ENCODE results near the gene LMBRD1. TPM values are rescaled to one million over a fixed set of nuclear protein-coding genes. Genes with fewer than 3 reads are reported as not detected.

Gene LMBRD1
- polyA plus RNA-seq, 2 of the 4 experiments (the other 2 are of a cell fraction) = 14.1 to 23.8 TPM

GRCh38 chr6:69768664-69769063, 28.1 kb downstream of the LMBRD1 start:
- POLR2A ChIA-PET = no interaction called here
- Histone ChIP-seq H3K27ac (no peak overlapping the region), H3K4me3 (no peak overlapping the region), H3K4me1 (no peaks in the 10 kb centered on the region), H3K9me3 (no peaks in the 10 kb centered on the region), H3K4me2 (no peak overlapping the region)
- CTCF ChIA-PET = no interaction called here
- FAIRE-seq (no peak), ATAC-seq (no peak), DNase-seq (ENCODE audit: low read depth in 1 of 2, low spot score in 1 of 2) (no peak)
- no peak for TF ChIP-seq NPAS2 (CRISPR knock-in tag; IDR thresholded peaks at IDR 0.05; ENCODE audit: borderline replicate concordance)
- no peak for TF ChIP-seq MAZ (IDR thresholded peaks at IDR 0.05; ENCODE audit: borderline replicate concordance, low read depth, low read length)
- no peak for TF ChIP-seq SREBF2 (IDR thresholded peaks at IDR 0.05)
- TF ChIP-seq ESRRA (IDR thresholded peaks at IDR 0.05; ENCODE audit: borderline replicate concordance, low read length) = no peak
- TF ChIP-seq, protein P1, sequence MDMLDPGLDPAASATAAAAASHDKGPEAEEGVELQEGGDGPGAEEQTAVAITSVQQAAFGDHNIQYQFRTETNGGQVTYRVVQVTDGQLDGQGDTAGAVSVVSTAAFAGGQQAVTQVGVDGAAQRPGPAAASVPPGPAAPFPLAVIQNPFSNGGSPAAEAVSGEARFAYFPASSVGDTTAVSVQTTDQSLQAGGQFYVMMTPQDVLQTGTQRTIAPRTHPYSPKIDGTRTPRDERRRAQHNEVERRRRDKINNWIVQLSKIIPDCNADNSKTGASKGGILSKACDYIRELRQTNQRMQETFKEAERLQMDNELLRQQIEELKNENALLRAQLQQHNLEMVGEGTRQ (IDR thresholded peaks at IDR 0.05) = no peak
- TF ChIP-seq, protein P2, sequence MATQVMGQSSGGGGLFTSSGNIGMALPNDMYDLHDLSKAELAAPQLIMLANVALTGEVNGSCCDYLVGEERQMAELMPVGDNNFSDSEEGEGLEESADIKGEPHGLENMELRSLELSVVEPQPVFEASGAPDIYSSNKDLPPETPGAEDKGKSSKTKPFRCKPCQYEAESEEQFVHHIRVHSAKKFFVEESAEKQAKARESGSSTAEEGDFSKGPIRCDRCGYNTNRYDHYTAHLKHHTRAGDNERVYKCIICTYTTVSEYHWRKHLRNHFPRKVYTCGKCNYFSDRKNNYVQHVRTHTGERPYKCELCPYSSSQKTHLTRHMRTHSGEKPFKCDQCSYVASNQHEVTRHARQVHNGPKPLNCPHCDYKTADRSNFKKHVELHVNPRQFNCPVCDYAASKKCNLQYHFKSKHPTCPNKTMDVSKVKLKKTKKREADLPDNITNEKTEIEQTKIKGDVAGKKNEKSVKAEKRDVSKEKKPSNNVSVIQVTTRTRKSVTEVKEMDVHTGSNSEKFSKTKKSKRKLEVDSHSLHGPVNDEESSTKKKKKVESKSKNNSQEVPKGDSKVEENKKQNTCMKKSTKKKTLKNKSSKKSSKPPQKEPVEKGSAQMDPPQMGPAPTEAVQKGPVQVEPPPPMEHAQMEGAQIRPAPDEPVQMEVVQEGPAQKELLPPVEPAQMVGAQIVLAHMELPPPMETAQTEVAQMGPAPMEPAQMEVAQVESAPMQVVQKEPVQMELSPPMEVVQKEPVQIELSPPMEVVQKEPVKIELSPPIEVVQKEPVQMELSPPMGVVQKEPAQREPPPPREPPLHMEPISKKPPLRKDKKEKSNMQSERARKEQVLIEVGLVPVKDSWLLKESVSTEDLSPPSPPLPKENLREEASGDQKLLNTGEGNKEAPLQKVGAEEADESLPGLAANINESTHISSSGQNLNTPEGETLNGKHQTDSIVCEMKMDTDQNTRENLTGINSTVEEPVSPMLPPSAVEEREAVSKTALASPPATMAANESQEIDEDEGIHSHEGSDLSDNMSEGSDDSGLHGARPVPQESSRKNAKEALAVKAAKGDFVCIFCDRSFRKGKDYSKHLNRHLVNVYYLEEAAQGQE (IDR thresholded peaks at IDR 0.05) = no peak
- TF ChIP-seq FOSL2 (IDR thresholded peaks at IDR 0.05) = no peak
- no peak for TF ChIP-seq FOSL2 (CRISPR knock-in tag; IDR thresholded peaks at IDR 0.05)
- TF ChIP-seq EHMT2 (IDR thresholded peaks at IDR 0.05; ENCODE audit: low read depth) = no peak
- TF ChIP-seq KDM5A (IDR thresholded peaks at IDR 0.05) = no peak
- no peak for TF ChIP-seq HEYL (CRISPR knock-in tag; IDR thresholded peaks at IDR 0.05)
- TF ChIP-seq ZC3H11A (IDR thresholded peaks at IDR 0.05) = no peak
- TF ChIP-seq JUNB (IDR thresholded peaks at IDR 0.05) = no peak
- TF ChIP-seq HOXB5 (CRISPR knock-in tag; IDR thresholded peaks at IDR 0.05) = no peak
- no peak for TF ChIP-seq FOSB (CRISPR knock-in tag; IDR thresholded peaks at IDR 0.05)
- TF ChIP-seq, protein P3, sequence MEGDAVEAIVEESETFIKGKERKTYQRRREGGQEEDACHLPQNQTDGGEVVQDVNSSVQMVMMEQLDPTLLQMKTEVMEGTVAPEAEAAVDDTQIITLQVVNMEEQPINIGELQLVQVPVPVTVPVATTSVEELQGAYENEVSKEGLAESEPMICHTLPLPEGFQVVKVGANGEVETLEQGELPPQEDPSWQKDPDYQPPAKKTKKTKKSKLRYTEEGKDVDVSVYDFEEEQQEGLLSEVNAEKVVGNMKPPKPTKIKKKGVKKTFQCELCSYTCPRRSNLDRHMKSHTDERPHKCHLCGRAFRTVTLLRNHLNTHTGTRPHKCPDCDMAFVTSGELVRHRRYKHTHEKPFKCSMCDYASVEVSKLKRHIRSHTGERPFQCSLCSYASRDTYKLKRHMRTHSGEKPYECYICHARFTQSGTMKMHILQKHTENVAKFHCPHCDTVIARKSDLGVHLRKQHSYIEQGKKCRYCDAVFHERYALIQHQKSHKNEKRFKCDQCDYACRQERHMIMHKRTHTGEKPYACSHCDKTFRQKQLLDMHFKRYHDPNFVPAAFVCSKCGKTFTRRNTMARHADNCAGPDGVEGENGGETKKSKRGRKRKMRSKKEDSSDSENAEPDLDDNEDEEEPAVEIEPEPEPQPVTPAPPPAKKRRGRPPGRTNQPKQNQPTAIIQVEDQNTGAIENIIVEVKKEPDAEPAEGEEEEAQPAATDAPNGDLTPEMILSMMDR (IDR thresholded peaks at IDR 0.05) = no peak; the same call in 1 of the 3 replicates
- TF ChIP-seq HES2 (IDR thresholded peaks at IDR 0.05) = no peak
- no peak for TF ChIP-seq CEBPB (IDR thresholded peaks at IDR 0.05)
- no peak for TF ChIP-seq ZFP36 (IDR thresholded peaks at IDR 0.05; ENCODE audit: borderline replicate concordance, partially characterized antibody)
- no peak for TF ChIP-seq TFCP2L1 (CRISPR knock-in tag; IDR thresholded peaks at IDR 0.05)

- Histone ChIP-seq H3K4me2 (no peak overlapping the region), H3K27ac (no peak overlapping the region), H3K9me3 (no peaks in the 10 kb centered on the region), H3K4me1 (no peaks in the 10 kb centered on the region), H3K4me3 (no peak overlapping the region)
- CTCF ChIA-PET = no interaction called here
- WGBS (ENCODE audit: missing lambda C conversion rate) = 84% methylated on average over 3 of the region's 3 CpGs
- no peak for TF ChIP-seq ZSCAN20 (CRISPR knock-in tag; IDR thresholded peaks at IDR 0.05)
- no peak for TF ChIP-seq CHD2 (IDR thresholded peaks at IDR 0.05; ENCODE audit: low read length, partially characterized antibody)
- TF ChIP-seq NPAS2 (CRISPR knock-in tag; IDR thresholded peaks at IDR 0.05; ENCODE audit: borderline replicate concordance) = no peak
- no peak for TF ChIP-seq RARB (CRISPR knock-in tag; IDR thresholded peaks at IDR 0.05)
- no peak for FAIRE-seq
- POLR2A ChIA-PET = no interaction called here
- no peak for DNase-seq (ENCODE audit: low read depth in 1 of 2, low spot score in 1 of 2)
- no peak for ATAC-seq
Observed at GRCh38 chr6:69763763-69764162, 33.0 kb downstream of the LMBRD1 start.
